HepG2 (cell line): ENCODE data around the gene BDP1. TPM values are rescaled to one million over a fixed set of nuclear protein-coding genes. Genes with fewer than 3 reads are reported as not detected.

Experiments
- ATM ChIP-seq: fragments of 450-650 bp; IDR thresholded peaks from 2 replicates; pipeline ENCODE4 v1.7.1; 2017; ENCODE audit warnings: mild to moderate bottlenecking, borderline replicate concordance
- CEBPB ChIP-seq: IDR thresholded peaks from 2 replicates; pipeline ENCODE4 v1.6.1; 2011; ENCODE audit warnings: low read depth, low read length, improper control_type of control experiment, borderline replicate concordance
- DPF2 ChIP-seq: sonication (generic); formaldehyde crosslinking; IDR thresholded peaks from 2 replicates; pipeline ENCODE4 v1.4.0; 2020; ENCODE audit warnings: mild to moderate bottlenecking, low read depth, missing genetic modification reagents, borderline replicate concordance
- KLF11 ChIP-seq: IDR thresholded peaks from 2 replicates; pipeline ENCODE4 v1.6.1; 2016; ENCODE audit warnings: missing compliant biosample characterization
- NFKBIZ ChIP-seq: IDR thresholded peaks from 2 replicates; pipeline ENCODE4 v1.6.1; 2018; ENCODE audit warnings: missing genetic modification reagents, missing compliant biosample characterization
- TCF12 ChIP-seq, 2 experiments: fragments of 450-650 bp in 1 of 2; sonication (generic) in 1 of 2; formaldehyde crosslinking in 1 of 2; IDR thresholded peaks; 2 replicates each; pipeline versions ENCODE4 v1.6.1 to v1.8.0; 2017 to 2022; ENCODE audit warnings: antibody characterized with exemption in 1 of 2, mild to moderate bottlenecking in 1 of 2, missing genetic modification reagents in 1 of 2, moderate library complexity in 1 of 2
- TMF1 ChIP-seq: sonication (generic); formaldehyde crosslinking; IDR thresholded peaks from 2 replicates; pipeline ENCODE4 v1.8.1; 2022; ENCODE audit warnings: low read depth, missing genetic modification reagents
- ZNF136 ChIP-seq: sonication (generic); formaldehyde crosslinking; IDR thresholded peaks from 2 replicates; pipeline ENCODE4 v1.8.1; 2022; ENCODE audit warnings: low read depth, mild to moderate bottlenecking, moderate library complexity, missing genetic modification reagents
- ZNF263 ChIP-seq: sonication (generic); formaldehyde crosslinking; IDR thresholded peaks from 2 replicates; pipeline ENCODE4 v1.4.0; 2020; ENCODE audit warnings: missing genetic modification reagents
- ZNF264 ChIP-seq: sonication (generic); formaldehyde crosslinking; IDR thresholded peaks from 2 replicates; pipeline ENCODE4 v1.4.0; 2020; ENCODE audit warnings: missing genetic modification reagents
- ZNF556 ChIP-seq: sonication (generic); formaldehyde crosslinking; IDR thresholded peaks from 2 replicates; pipeline ENCODE4 v1.4.0; 2020; ENCODE audit warnings: mild to moderate bottlenecking, missing genetic modification reagents, borderline replicate concordance
- polyA plus RNA-seq, 8 experiments: library from polyadenylated mRNA; depleted of rRNA in 3 of 8; stranded (reverse) in 7 of 8; unstranded in 1 of 8; fragments of >200 nt; fragmentation: Illumina TruSeq in 4 of 8; extraction: Trizol in 4 of 8; gene quantifications; 2 replicates each; pipeline versions ENCODE4 v1.2.1 to v1.2.3, GENCODE V29; 2011 to 2016; ENCODE audit warnings: low read depth in 4 of 8, missing spikeins in 1 of 8, mixed read lengths in 1 of 8; ENCODE audit not compliant: insufficient read depth in 1 of 8
- total RNA-seq, 5 experiments: library from RNA; depleted of rRNA; stranded (reverse); fragments of >200 nt; fragmentation: Illumina TruSeq; extraction: Trizol; gene quantifications; 2 replicates each; pipeline ENCODE4 v1.2.3, GENCODE V29; 2016; ENCODE audit warnings: low read depth in 1 of 5
- TF ChIP-seq, protein P1 (sequence below): sonication (generic); formaldehyde crosslinking; IDR thresholded peaks from 2 replicates; pipeline ENCODE4 v1.8.1; 2022; ENCODE audit warnings: mild to moderate bottlenecking, missing genetic modification reagents
- TF ChIP-seq, protein P2 (sequence below): sonication (generic); formaldehyde crosslinking; IDR thresholded peaks from 2 replicates; pipeline ENCODE4 v1.5.0; 2020; ENCODE audit warnings: missing genetic modification reagents
- TF ChIP-seq, protein P3 (sequence below): sonication (generic); formaldehyde crosslinking; IDR thresholded peaks from 2 replicates; pipeline ENCODE4 v1.4.0; 2020; ENCODE audit warnings: mild to moderate bottlenecking, missing genetic modification reagents
- TF ChIP-seq, protein P4 (sequence below): sonication (generic); formaldehyde crosslinking; IDR thresholded peaks from 2 replicates; pipeline ENCODE4 v1.8.0; 2022; ENCODE audit warnings: low read depth, missing genetic modification reagents
- TF ChIP-seq, protein P5 (sequence below): sonication (generic); formaldehyde crosslinking; IDR thresholded peaks from 2 replicates; pipeline ENCODE4 v1.4.0; 2020; ENCODE audit warnings: missing genetic modification reagents

Gene BDP1
- total and polyA plus RNA-seq, 2 of the 13 experiments (the other 11 are each of a cell fraction or from before 2014, with no cell fraction given): 10.2 to 22.4 TPM

DNA sequence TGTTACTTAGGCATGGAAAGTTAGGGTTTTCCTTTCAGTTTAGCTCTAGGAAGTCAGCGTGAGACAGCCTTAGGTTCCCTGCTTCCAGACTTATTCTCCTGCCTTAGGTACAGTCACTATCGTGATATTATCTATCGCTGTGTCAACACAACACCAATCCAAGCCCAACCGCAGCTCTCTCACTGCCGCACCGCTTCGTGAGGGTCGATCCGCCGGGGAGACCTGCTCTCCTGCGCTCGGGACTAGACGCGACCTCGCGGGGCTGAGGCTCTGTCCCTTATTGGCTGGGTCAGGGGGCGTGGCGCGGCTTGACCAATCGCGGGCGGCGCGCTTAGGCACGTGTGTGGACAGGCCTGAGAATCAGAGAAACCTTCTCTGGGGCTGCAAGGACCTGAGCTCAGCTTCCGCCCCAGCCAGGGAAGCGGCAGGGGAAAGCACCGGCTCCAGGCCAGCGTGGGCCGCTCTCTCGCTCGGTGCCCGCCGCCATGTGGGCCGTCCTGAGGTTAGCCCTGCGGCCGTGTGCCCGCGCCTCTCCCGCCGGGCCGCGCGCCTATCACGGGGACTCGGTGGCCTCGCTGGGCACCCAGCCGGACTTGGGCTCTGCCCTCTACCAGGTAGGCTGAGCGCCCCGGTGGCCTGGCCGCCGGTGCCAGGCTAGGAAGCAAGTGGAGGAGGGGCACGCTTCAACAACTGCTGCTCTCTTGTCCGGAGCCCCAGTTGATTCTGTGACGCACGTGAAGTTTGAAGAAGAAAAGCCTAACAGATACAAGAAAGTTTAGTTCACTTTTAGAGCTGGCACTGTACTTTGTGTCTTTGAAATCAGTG is 131.7 kb downstream of the BDP1 start, which contains the start of gene MCCC2 (continued):
- TF ChIP-seq ZNF264 (CRISPR knock-in tag) (no peak), CEBPB (no peak), ZNF136 (CRISPR knock-in tag) (no peak), NFKBIZ (CRISPR knock-in tag) (no peak), DPF2 (CRISPR knock-in tag) (0 out of 2 replicates have a peak, but pooled peaks have one; percentile 45), TCF12 (IDR thresholded peaks at IDR 0.05) (no peak), TCF12 (CRISPR knock-in tag; IDR thresholded peaks at IDR 0.05) (no peak), ATM (no peak), ZNF263 (CRISPR knock-in tag) (peak; percentile 15; the same call in 1 of the 2 replicates), TMF1 (peak; percentile 10; the same call in 1 of the 2 replicates), KLF11 (CRISPR knock-in tag) (peak; percentile 89; the same call in 1 of the 2 replicates), ZNF556 (CRISPR knock-in tag) (peak; percentile 66)
- TF ChIP-seq, protein P1, sequence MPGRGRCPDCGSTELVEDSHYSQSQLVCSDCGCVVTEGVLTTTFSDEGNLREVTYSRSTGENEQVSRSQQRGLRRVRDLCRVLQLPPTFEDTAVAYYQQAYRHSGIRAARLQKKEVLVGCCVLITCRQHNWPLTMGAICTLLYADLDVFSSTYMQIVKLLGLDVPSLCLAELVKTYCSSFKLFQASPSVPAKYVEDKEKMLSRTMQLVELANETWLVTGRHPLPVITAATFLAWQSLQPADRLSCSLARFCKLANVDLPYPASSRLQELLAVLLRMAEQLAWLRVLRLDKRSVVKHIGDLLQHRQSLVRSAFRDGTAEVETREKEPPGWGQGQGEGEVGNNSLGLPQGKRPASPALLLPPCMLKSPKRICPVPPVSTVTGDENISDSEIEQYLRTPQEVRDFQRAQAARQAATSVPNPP (CRISPR knock-in tag): peak; percentile 77; the same call in 1 of the 2 replicates
- TF ChIP-seq, protein P2, sequence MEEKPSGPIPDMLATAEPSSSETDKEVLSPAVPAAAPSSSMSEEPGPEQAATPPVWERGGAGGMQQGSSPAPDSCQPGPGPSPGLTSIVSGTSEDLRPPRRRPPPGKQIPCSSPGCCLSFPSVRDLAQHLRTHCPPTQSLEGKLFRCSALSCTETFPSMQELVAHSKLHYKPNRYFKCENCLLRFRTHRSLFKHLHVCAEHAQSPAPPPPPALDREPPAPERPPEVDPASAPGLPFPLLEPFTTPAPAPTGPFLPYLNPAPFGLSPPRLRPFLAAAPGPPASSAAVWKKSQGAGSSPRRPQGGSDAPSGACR: no peak
- TF ChIP-seq, protein P3, sequence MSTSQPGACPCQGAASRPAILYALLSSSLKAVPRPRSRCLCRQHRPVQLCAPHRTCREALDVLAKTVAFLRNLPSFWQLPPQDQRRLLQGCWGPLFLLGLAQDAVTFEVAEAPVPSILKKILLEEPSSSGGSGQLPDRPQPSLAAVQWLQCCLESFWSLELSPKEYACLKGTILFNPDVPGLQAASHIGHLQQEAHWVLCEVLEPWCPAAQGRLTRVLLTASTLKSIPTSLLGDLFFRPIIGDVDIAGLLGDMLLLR: peak; percentile 54
- TF ChIP-seq, protein P4, sequence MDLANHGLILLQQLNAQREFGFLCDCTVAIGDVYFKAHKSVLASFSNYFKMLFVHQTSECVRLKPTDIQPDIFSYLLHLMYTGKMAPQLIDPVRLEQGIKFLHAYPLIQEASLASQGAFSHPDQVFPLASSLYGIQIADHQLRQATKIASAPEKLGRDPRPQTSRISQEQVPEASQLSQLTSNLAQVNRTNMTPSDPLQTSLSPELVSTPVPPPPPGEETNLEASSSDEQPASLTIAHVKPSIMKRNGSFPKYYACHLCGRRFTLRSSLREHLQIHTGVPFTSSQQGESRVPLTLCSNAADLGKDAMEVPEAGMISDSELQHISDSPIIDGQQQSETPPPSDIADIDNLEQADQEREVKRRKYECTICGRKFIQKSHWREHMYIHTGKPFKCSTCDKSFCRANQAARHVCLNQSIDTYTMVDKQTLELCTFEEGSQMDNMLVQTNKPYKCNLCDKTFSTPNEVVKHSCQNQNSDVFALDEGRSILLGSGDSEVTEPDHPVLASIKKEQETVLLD (CRISPR knock-in tag): peak; percentile 65; the same call in 1 of the 2 replicates
- TF ChIP-seq, protein P5, sequence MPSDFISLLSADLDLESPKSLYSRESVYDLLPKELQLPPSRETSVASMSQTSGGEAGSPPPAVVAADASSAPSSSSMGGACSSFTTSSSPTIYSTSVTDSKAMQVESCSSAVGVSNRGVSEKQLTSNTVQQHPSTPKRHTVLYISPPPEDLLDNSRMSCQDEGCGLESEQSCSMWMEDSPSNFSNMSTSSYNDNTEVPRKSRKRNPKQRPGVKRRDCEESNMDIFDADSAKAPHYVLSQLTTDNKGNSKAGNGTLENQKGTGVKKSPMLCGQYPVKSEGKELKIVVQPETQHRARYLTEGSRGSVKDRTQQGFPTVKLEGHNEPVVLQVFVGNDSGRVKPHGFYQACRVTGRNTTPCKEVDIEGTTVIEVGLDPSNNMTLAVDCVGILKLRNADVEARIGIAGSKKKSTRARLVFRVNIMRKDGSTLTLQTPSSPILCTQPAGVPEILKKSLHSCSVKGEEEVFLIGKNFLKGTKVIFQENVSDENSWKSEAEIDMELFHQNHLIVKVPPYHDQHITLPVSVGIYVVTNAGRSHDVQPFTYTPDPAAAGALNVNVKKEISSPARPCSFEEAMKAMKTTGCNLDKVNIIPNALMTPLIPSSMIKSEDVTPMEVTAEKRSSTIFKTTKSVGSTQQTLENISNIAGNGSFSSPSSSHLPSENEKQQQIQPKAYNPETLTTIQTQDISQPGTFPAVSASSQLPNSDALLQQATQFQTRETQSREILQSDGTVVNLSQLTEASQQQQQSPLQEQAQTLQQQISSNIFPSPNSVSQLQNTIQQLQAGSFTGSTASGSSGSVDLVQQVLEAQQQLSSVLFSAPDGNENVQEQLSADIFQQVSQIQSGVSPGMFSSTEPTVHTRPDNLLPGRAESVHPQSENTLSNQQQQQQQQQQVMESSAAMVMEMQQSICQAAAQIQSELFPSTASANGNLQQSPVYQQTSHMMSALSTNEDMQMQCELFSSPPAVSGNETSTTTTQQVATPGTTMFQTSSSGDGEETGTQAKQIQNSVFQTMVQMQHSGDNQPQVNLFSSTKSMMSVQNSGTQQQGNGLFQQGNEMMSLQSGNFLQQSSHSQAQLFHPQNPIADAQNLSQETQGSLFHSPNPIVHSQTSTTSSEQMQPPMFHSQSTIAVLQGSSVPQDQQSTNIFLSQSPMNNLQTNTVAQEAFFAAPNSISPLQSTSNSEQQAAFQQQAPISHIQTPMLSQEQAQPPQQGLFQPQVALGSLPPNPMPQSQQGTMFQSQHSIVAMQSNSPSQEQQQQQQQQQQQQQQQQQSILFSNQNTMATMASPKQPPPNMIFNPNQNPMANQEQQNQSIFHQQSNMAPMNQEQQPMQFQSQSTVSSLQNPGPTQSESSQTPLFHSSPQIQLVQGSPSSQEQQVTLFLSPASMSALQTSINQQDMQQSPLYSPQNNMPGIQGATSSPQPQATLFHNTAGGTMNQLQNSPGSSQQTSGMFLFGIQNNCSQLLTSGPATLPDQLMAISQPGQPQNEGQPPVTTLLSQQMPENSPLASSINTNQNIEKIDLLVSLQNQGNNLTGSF: peak; percentile 56; the same call in 1 of the 2 replicates
